Immature natural killer cell (primary cell): ENCODE measurements around the gene CHD1. TPM values are rescaled to one million over a fixed set of nuclear protein-coding genes. Genes with fewer than 3 reads are reported as not detected.

Experiments used
- DNase-seq, 3 donors: peaks; one replicate each; pipeline ENCODE4 v3.0.0; 2022; ENCODE audit warnings: mixed read lengths in 1 of 3
- H3K27ac Mint-ChIP-seq, 6 donors: one replicate each; pipeline ENCODE4 v1.8.0; 2020; ENCODE audit warnings: mixed read lengths in 6 of 6, mild to moderate bottlenecking in 5 of 6, inconsistent platforms in 4 of 6, moderate library complexity in 3 of 6
- H3K27me3 Mint-ChIP-seq, 3 donors: one replicate each; pipeline ENCODE4 v1.8.0; 2020 to 2021; ENCODE audit warnings: low read depth in 3 of 3, mild to moderate bottlenecking in 3 of 3, mixed read lengths in 3 of 3, moderate library complexity in 3 of 3, inconsistent platforms in 1 of 3
- H3K36me3 Mint-ChIP-seq, 3 donors: one replicate each; pipeline ENCODE4 v1.8.0; 2020; ENCODE audit warnings: mixed read lengths in 3 of 3, inconsistent platforms in 2 of 3, mild to moderate bottlenecking in 2 of 3
- H3K4me1 Mint-ChIP-seq, 2 donors: one replicate each; pipeline ENCODE4 v1.8.0; 2020; ENCODE audit warnings: inconsistent platforms in 2 of 2, mild to moderate bottlenecking in 2 of 2, mixed read lengths in 2 of 2, moderate library complexity in 1 of 2
- H3K4me3 Mint-ChIP-seq, 5 donors: one replicate each; pipeline ENCODE4 v1.8.0; 2020; ENCODE audit warnings: mild to moderate bottlenecking in 5 of 5, mixed read lengths in 5 of 5, inconsistent platforms in 3 of 5, moderate library complexity in 3 of 5
- H3K9me3 Mint-ChIP-seq, 6 donors: one replicate each; pipeline ENCODE4 v1.8.0; 2020; ENCODE audit warnings: mild to moderate bottlenecking in 6 of 6, mixed read lengths in 6 of 6, inconsistent platforms in 4 of 6, moderate library complexity in 3 of 6
- polyA plus RNA-seq, 3 donors: library from polyadenylated mRNA; unstranded; fragments of 300-500 nt; fragmentation: Illumina TruSeq; gene quantifications; one replicate each; pipeline ENCODE4 v1.2.3, GENCODE V29; 2021

The CHD1 gene
- polyA plus RNA-seq, 3 donors from 2014 or later: 5.0 to 10.4 (median 5.5) TPM

GRCh38 chr5:98905857-98906688 lies 22.7 kb downstream of the CHD1 start:
- no peaks in the 10 kb centered on the region for H3K9me3 Mint-ChIP-seq
- peaks cover under 1 to 20% (median 8%) of the 10 kb centered on the region in 3 donors for H3K36me3 Mint-ChIP-seq
- peak; percentile 46 to 64 (median 54) for DNase-seq
- no peak overlapping the region for H3K4me3 Mint-ChIP-seq
- peaks cover 33 to 57% of the 10 kb centered on the region in 2 donors for H3K4me1 Mint-ChIP-seq
- H3K27me3 Mint-ChIP-seq: peaks cover 2 to 5% (median 4%) of the 10 kb centered on the region in 3 donors
- peak overlapping the region in 5 of 6 donors; percentile 29 to 62 (median 43) for H3K27ac Mint-ChIP-seq

- Mint-ChIP-seq H3K36me3 (peaks cover 7 to 26% (median 14%) of the 10 kb centered on the region in 3 donors), H3K9me3 (no peaks in the 10 kb centered on the region), H3K4me1 (peaks cover 29 to 45% of the 10 kb centered on the region in 2 donors), H3K27me3 (peaks cover 4 to 12% (median 5%) of the 10 kb centered on the region in 3 donors), H3K4me3 (no peak overlapping the region), H3K27ac (peak overlapping the region in 1 of 6 donors; percentile 10)
- no peak for DNase-seq
These were observed 24.0 kb downstream of the CHD1 start for GRCh38 chr5:98904780-98905179.

- no peaks in the 10 kb centered on the region for H3K9me3 Mint-ChIP-seq
- H3K36me3 Mint-ChIP-seq: peaks cover 8 to 37% (median 26%) of the 10 kb centered on the region in 3 donors
- H3K27me3 Mint-ChIP-seq: peaks cover 0 to 13% (median 5%) of the 10 kb centered on the region in 3 donors
- no peak overlapping the region for H3K27ac Mint-ChIP-seq
- no peak for DNase-seq
- H3K4me3 Mint-ChIP-seq: no peak overlapping the region
- peaks cover 16 to 28% of the 10 kb centered on the region in 2 donors for H3K4me1 Mint-ChIP-seq
These were observed 26.1 kb downstream of the CHD1 start for GRCh38 chr5:98902733-98903132.

GRCh38 chr5:98899456-98899855 lies 29.4 kb downstream of the CHD1 start:
- Mint-ChIP-seq H3K27me3 (peaks cover 0 to 11% (median 4%) of the 10 kb centered on the region in 3 donors), H3K36me3 (peaks cover 11 to 58% (median 34%) of the 10 kb centered on the region in 3 donors), H3K4me3 (no peak overlapping the region), H3K27ac (no peak overlapping the region), H3K9me3 (no peaks in the 10 kb centered on the region), H3K4me1 (peaks cover 1 to 2% of the 10 kb centered on the region in 2 donors)
- DNase-seq: no peak

GRCh38 chr5:98898743-98899142 lies 30.1 kb downstream of the CHD1 start:
- H3K36me3 Mint-ChIP-seq: peaks cover 11 to 52% (median 34%) of the 10 kb centered on the region in 3 donors
- H3K27ac Mint-ChIP-seq: no peak overlapping the region
- H3K4me3 Mint-ChIP-seq: no peak overlapping the region
- DNase-seq: no peak
- H3K27me3 Mint-ChIP-seq: peaks cover 0 to 11% (median 4%) of the 10 kb centered on the region in 3 donors
- no peaks in the 10 kb centered on the region for H3K9me3 Mint-ChIP-seq
- peaks cover 0 to 2% of the 10 kb centered on the region in 2 donors for H3K4me1 Mint-ChIP-seq

- no peak for DNase-seq
- no peaks in the 10 kb centered on the region for H3K9me3 Mint-ChIP-seq
- peaks cover 0 to 4% of the 10 kb centered on the region in 2 donors for H3K4me1 Mint-ChIP-seq
- peaks cover 6 to 40% (median 18%) of the 10 kb centered on the region in 3 donors for H3K36me3 Mint-ChIP-seq
- peaks cover 0 to 2% (median 0%) of the 10 kb centered on the region in 3 donors for H3K27me3 Mint-ChIP-seq
- H3K27ac Mint-ChIP-seq: no peak overlapping the region
- no peak overlapping the region for H3K4me3 Mint-ChIP-seq
These were observed 37.2 kb downstream of the CHD1 start for GRCh38 chr5:98891591-98891990.

GRCh38 chr5:98880598-98880997 lies 48.2 kb downstream of the CHD1 start:
- Mint-ChIP-seq H3K27ac (peak overlapping the region in 4 of 6 donors; percentile 24 to 66 (median 48)), H3K4me3 (no peak overlapping the region), H3K27me3 (peaks cover 0 to 5% (median 0%) of the 10 kb centered on the region in 3 donors), H3K4me1 (peaks cover 2 to 16% of the 10 kb centered on the region in 2 donors), H3K9me3 (no peaks in the 10 kb centered on the region), H3K36me3 (peaks cover 8 to 62% (median 36%) of the 10 kb centered on the region in 3 donors)
- no peak for DNase-seq

GRCh38 chr5:98880151-98880550 lies 48.7 kb downstream of the CHD1 start:
- Mint-ChIP-seq H3K9me3 (no peaks in the 10 kb centered on the region), H3K27ac (peak overlapping the region in 2 of 6 donors; percentile 6 to 24), H3K4me3 (no peak overlapping the region), H3K27me3 (peaks cover 0 to 5% (median 2%) of the 10 kb centered on the region in 3 donors), H3K36me3 (peaks cover 6 to 60% (median 34%) of the 10 kb centered on the region in 3 donors), H3K4me1 (peaks cover 2 to 16% of the 10 kb centered on the region in 2 donors)
- DNase-seq: no peak

- H3K27me3 Mint-ChIP-seq: peaks cover 0 to 2% (median 2%) of the 10 kb centered on the region in 3 donors
- H3K27ac Mint-ChIP-seq: peak overlapping the region in 5 of 6 donors; percentile 31 to 66 (median 39)
- no peak for DNase-seq
These were observed 51.2 kb downstream of the CHD1 start for GRCh38 chr5:98877600-98877999.

GRCh38 chr5:98872674-98873073 lies 56.1 kb downstream of the CHD1 start:
- peaks cover under 1 to 12% of the 10 kb centered on the region in 2 donors for H3K4me1 Mint-ChIP-seq
- H3K4me3 Mint-ChIP-seq: no peak overlapping the region
- peaks cover 0 to 2% (median 0%) of the 10 kb centered on the region in 3 donors for H3K27me3 Mint-ChIP-seq
- no peaks in the 10 kb centered on the region for H3K9me3 Mint-ChIP-seq
- no peak overlapping the region for H3K27ac Mint-ChIP-seq
- H3K36me3 Mint-ChIP-seq: peaks cover 14 to 53% (median 31%) of the 10 kb centered on the region in 3 donors
- no peak for DNase-seq

More at GRCh38 chr5:98877600-98877999, 51.2 kb downstream of the CHD1 start:
- Mint-ChIP-seq H3K9me3 (no peaks in the 10 kb centered on the region), H3K36me3 (peaks cover 0 to 55% (median 31%) of the 10 kb centered on the region in 3 donors), H3K4me3 (no peak overlapping the region), H3K4me1 (peaks cover 2 to 16% of the 10 kb centered on the region in 2 donors)

GRCh38 chr5:98865690-98866089 lies 63.1 kb downstream of the CHD1 start:
- peaks cover 30 to 52% (median 32%) of the 10 kb centered on the region in 3 donors for H3K36me3 Mint-ChIP-seq
- H3K27me3 Mint-ChIP-seq: no peaks in the 10 kb centered on the region
- peak overlapping the region in 2 of 6 donors; percentile 23 to 55 for H3K27ac Mint-ChIP-seq
- no peaks in the 10 kb centered on the region for H3K9me3 Mint-ChIP-seq
- no peak for DNase-seq
- H3K4me1 Mint-ChIP-seq: no peaks in the 10 kb centered on the region
- H3K4me3 Mint-ChIP-seq: no peak overlapping the region

GRCh38 chr5:98847054-98847453 lies 81.8 kb downstream of the CHD1 start:
- H3K27me3 Mint-ChIP-seq: no peaks in the 10 kb centered on the region

GRCh38 chr5:98846520-98846919 lies 82.3 kb downstream of the CHD1 start:
- H3K27me3 Mint-ChIP-seq: no peaks in the 10 kb centered on the region
- H3K9me3 Mint-ChIP-seq: peaks cover 0 to 3% (median 0%) of the 10 kb centered on the region in 6 donors
- H3K27ac Mint-ChIP-seq: no peak overlapping the region
- DNase-seq: no peak
- no peaks in the 10 kb centered on the region for H3K36me3 Mint-ChIP-seq
- H3K4me1 Mint-ChIP-seq: no peaks in the 10 kb centered on the region
- H3K4me3 Mint-ChIP-seq: no peak overlapping the region

More at GRCh38 chr5:98847054-98847453, 81.8 kb downstream of the CHD1 start:
- Mint-ChIP-seq H3K9me3 (peaks cover 0 to 3% (median 0%) of the 10 kb centered on the region in 6 donors), H3K4me1 (no peaks in the 10 kb centered on the region), H3K4me3 (no peak overlapping the region), H3K27ac (no peak overlapping the region), H3K36me3 (no peaks in the 10 kb centered on the region)
- no peak for DNase-seq

- no peak overlapping the region for H3K4me3 Mint-ChIP-seq
- H3K4me1 Mint-ChIP-seq: no peaks in the 10 kb centered on the region
- H3K36me3 Mint-ChIP-seq: no peaks in the 10 kb centered on the region
- no peaks in the 10 kb centered on the region for H3K27me3 Mint-ChIP-seq
- no peak for DNase-seq
- no peak overlapping the region for H3K27ac Mint-ChIP-seq
- H3K9me3 Mint-ChIP-seq: peaks cover 0 to 3% (median 0%) of the 10 kb centered on the region in 6 donors
These were observed 82.9 kb downstream of the CHD1 start for GRCh38 chr5:98845878-98846277.
